CD4-positive, CD25-positive, alpha-beta regulatory T cell (primary cell): ENCODE measurements around the gene MZT1. TPM values are rescaled to one million over a fixed set of nuclear protein-coding genes. Genes with fewer than 3 reads are reported as not detected.
A peak's percentile ranks its signal among the peaks of the same experiment; 100 is the strongest.

Experiments
- ATAC-seq, 2 donors: fragments of 150-1000 bp; cut with Tn5 transposase; one replicate each; pipeline ENCODE4 v1.10.0; 2021; ENCODE audit warnings: low read depth in 2 of 2, moderate number of reproducible peaks in 2 of 2, moderate library complexity in 1 of 2
- DNase-seq, 3 donors: peaks; one replicate each; pipeline versions ENCODE4 v3.0.0 to v3.0.0-alpha.2; 2012 to 2022; ENCODE audit warnings: mixed read lengths in 1 of 3
- H3K27ac ChIP-seq: one replicate; pipeline ENCODE4 v1.7.0; 2013; ENCODE audit warnings: mild to moderate bottlenecking, low read length; ENCODE audit not compliant: insufficient read depth, poor library complexity, severe bottlenecking
- H3K27me3 ChIP-seq: one replicate; pipeline ENCODE4 v1.7.0; 2013; ENCODE audit warnings: low read length; ENCODE audit not compliant: control insufficient read depth, insufficient read depth
- H3K36me3 ChIP-seq: one replicate; pipeline ENCODE4 v1.7.0; 2013; ENCODE audit warnings: mild to moderate bottlenecking, low read length, moderate library complexity; ENCODE audit not compliant: control insufficient read depth, insufficient read depth
- H3K4me1 ChIP-seq: 2 replicates; pipeline ENCODE4 v1.7.0; 2013; ENCODE audit warnings: mild to moderate bottlenecking, low read length; ENCODE audit not compliant: insufficient read depth, control insufficient read depth, poor library complexity, severe bottlenecking
- H3K4me3 ChIP-seq: one replicate; pipeline ENCODE4 v1.7.0; 2013; ENCODE audit warnings: low read depth, mild to moderate bottlenecking, low read length, moderate library complexity
- H3K9me3 ChIP-seq, 2 experiments: 1 replicate in 1 of 2; 2 replicates in 1 of 2; pipeline ENCODE4 v1.7.0; 2013; ENCODE audit warnings: low read length in 2 of 2, mild to moderate bottlenecking in 1 of 2, moderate library complexity in 1 of 2; ENCODE audit not compliant: control insufficient read depth in 2 of 2
- H3K27ac Mint-ChIP-seq, 3 donors: one replicate each; pipeline ENCODE4 v1.8.0; 2020 to 2022; ENCODE audit warnings: mild to moderate bottlenecking in 3 of 3, mixed read lengths in 3 of 3, moderate library complexity in 2 of 3
- H3K27me3 Mint-ChIP-seq: one replicate; pipeline ENCODE4 v1.8.0; 2022; ENCODE audit warnings: mild to moderate bottlenecking, mixed read lengths
- H3K36me3 Mint-ChIP-seq: one replicate; pipeline ENCODE4 v1.8.0; 2020; ENCODE audit warnings: mixed read lengths
- H3K4me1 Mint-ChIP-seq, 4 donors: one replicate each; pipeline ENCODE4 v1.8.0; 2020 to 2022; ENCODE audit warnings: mixed read lengths in 4 of 4, mild to moderate bottlenecking in 1 of 4
- H3K4me3 Mint-ChIP-seq, 4 donors: one replicate each; pipeline ENCODE4 v1.8.0; 2020 to 2022; ENCODE audit warnings: mild to moderate bottlenecking in 4 of 4, mixed read lengths in 4 of 4, moderate library complexity in 3 of 4
- H3K9me3 Mint-ChIP-seq, 7 donors: one replicate each; pipeline ENCODE4 v1.8.0; 2020 to 2022; ENCODE audit warnings: mixed read lengths in 7 of 7, mild to moderate bottlenecking in 3 of 7, moderate library complexity in 2 of 7
- polyA plus RNA-seq, 4 donors: library from polyadenylated mRNA; unstranded; fragments of 300-500 nt; fragmentation: Illumina TruSeq; gene quantifications; one replicate each; pipeline ENCODE4 v1.2.3, GENCODE V29; 2021
- total RNA-seq: library from RNA; stranded (reverse); gene quantifications from one replicate; pipeline ENCODE4 v1.2.3, GENCODE V29; 2022

The MZT1 gene
- total and polyA plus RNA-seq, 5 donors from 2014 or later, result 6.1 to 8.8 (median 7.5) TPM

- H3K27me3 ChIP-seq, result no peaks in the 10 kb centered on the region
- H3K36me3 ChIP-seq, result no peaks in the 10 kb centered on the region
- DNase-seq (no peak), ATAC-seq (no peak)
- H3K4me1 ChIP-seq, result no peaks in the 10 kb centered on the region
- no peak overlapping the region for H3K4me3 ChIP-seq
- Mint-ChIP-seq H3K27ac (no peak overlapping the region), H3K9me3 (peaks cover 0 to 4% (median 0%) of the 10 kb centered on the region in 7 donors), H3K36me3 (no peaks in the 10 kb centered on the region), H3K4me3 (no peak overlapping the region), H3K27me3 (peaks cover 15% of the 10 kb centered on the region), H3K4me1 (no peaks in the 10 kb centered on the region)
- no peaks in the 10 kb centered on the region for H3K9me3 ChIP-seq
- no peak overlapping the region for H3K27ac ChIP-seq
Measured at GRCh38 chr13:72698164-72698563, 29.3 kb downstream of the MZT1 start.

DNA sequence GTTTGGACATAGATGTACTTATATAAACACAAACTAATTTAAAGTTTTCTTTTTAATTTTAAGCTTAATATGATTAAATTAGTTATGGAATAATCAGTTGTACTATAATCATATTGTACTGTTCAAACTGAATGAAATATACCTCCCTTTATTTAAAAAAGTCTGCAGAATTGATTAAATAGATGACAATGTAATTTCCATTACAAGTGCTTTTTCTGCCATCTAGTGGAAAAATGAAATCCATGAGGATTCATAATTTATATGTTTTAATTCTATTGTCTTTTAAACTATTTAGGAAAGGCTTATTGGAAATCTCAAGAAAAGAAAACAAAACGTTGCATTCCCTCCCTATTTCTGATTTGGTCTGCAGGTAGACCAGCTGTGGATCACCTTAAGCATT lies 30.9 kb downstream of the MZT1 start:
- H3K27me3 Mint-ChIP-seq, result peaks cover 11% of the 10 kb centered on the region
- Histone ChIP-seq H3K27ac (no peak overlapping the region), H3K36me3 (no peaks in the 10 kb centered on the region), H3K4me1 (no peaks in the 10 kb centered on the region), H3K27me3 (no peaks in the 10 kb centered on the region), H3K9me3 (no peaks in the 10 kb centered on the region), H3K4me3 (no peak overlapping the region)
- H3K36me3 Mint-ChIP-seq, result no peaks in the 10 kb centered on the region
- DNase-seq (no peak), ATAC-seq (no peak)
- H3K4me1 Mint-ChIP-seq, result no peaks in the 10 kb centered on the region
- no peak overlapping the region for H3K27ac Mint-ChIP-seq
- no peak overlapping the region for H3K4me3 Mint-ChIP-seq
- H3K9me3 Mint-ChIP-seq, result peaks cover 0 to 8% (median 0%) of the 10 kb centered on the region in 7 donors

- Mint-ChIP-seq H3K36me3 (no peaks in the 10 kb centered on the region), H3K27ac (peak overlapping the region in 1 of 3 donors; percentile 8), H3K9me3 (peaks cover 0 to 8% (median 0%) of the 10 kb centered on the region in 7 donors), H3K27me3 (peaks cover 20% of the 10 kb centered on the region), H3K4me1 (no peaks in the 10 kb centered on the region), H3K4me3 (no peak overlapping the region)
- Histone ChIP-seq H3K4me3 (no peak overlapping the region), H3K9me3 (no peaks in the 10 kb centered on the region), H3K27me3 (peaks cover 3% of the 10 kb centered on the region), H3K4me1 (no peaks in the 10 kb centered on the region), H3K36me3 (no peaks in the 10 kb centered on the region), H3K27ac (no peak overlapping the region)
- no peak for DNase-seq
- no peak for ATAC-seq
Measured at GRCh38 chr13:72694314-72694713, 33.1 kb downstream of the MZT1 start.

- Histone ChIP-seq H3K4me1 (no peaks in the 10 kb centered on the region), H3K4me3 (no peak overlapping the region), H3K36me3 (no peaks in the 10 kb centered on the region), H3K27me3 (peaks cover 3% of the 10 kb centered on the region), H3K27ac (no peak overlapping the region), H3K9me3 (no peaks in the 10 kb centered on the region)
- ATAC-seq, result no peak
- Mint-ChIP-seq H3K36me3 (no peaks in the 10 kb centered on the region), H3K4me3 (no peak overlapping the region), H3K4me1 (no peaks in the 10 kb centered on the region), H3K9me3 (peaks cover 0 to 8% (median 0%) of the 10 kb centered on the region in 7 donors), H3K27ac (no peak overlapping the region), H3K27me3 (peaks cover 20% of the 10 kb centered on the region)
- DNase-seq, result no peak
Measured at GRCh38 chr13:72693832-72694231, 33.6 kb downstream of the MZT1 start.

GRCh38 chr13:72692884-72693514 lies 34.4 kb downstream of the MZT1 start:
- no peak overlapping the region for H3K4me3 Mint-ChIP-seq
- H3K36me3 Mint-ChIP-seq, result no peaks in the 10 kb centered on the region
- no peak overlapping the region for H3K4me3 ChIP-seq
- H3K36me3 ChIP-seq, result no peaks in the 10 kb centered on the region
- H3K27me3 ChIP-seq, result peaks cover 5% of the 10 kb centered on the region
- ATAC-seq (no peak), DNase-seq (no peak)
- no peaks in the 10 kb centered on the region for H3K9me3 ChIP-seq
- H3K27ac ChIP-seq, result no peak overlapping the region
- peaks cover 0 to 8% (median 0%) of the 10 kb centered on the region in 7 donors for H3K9me3 Mint-ChIP-seq
- H3K27ac Mint-ChIP-seq, result no peak overlapping the region
- no peaks in the 10 kb centered on the region for H3K4me1 ChIP-seq
- peaks cover 20% of the 10 kb centered on the region for H3K27me3 Mint-ChIP-seq
- H3K4me1 Mint-ChIP-seq, result no peaks in the 10 kb centered on the region

GRCh38 chr13:72689181-72689696 lies 38.2 kb downstream of the MZT1 start:
- H3K4me1 ChIP-seq, result no peaks in the 10 kb centered on the region
- H3K27me3 Mint-ChIP-seq, result peaks cover 11% of the 10 kb centered on the region
- no peaks in the 10 kb centered on the region for H3K36me3 ChIP-seq
- no peak overlapping the region for H3K4me3 ChIP-seq
- H3K27me3 ChIP-seq, result peaks cover 5% of the 10 kb centered on the region
- peaks cover 0 to 8% (median 0%) of the 10 kb centered on the region in 7 donors for H3K9me3 Mint-ChIP-seq
- DNase-seq, result no peak
- H3K9me3 ChIP-seq, result no peaks in the 10 kb centered on the region
- no peak overlapping the region for H3K4me3 Mint-ChIP-seq
- no peak overlapping the region for H3K27ac ChIP-seq
- H3K27ac Mint-ChIP-seq, result no peak overlapping the region
- no peaks in the 10 kb centered on the region for H3K4me1 Mint-ChIP-seq
- ATAC-seq, result no peak
- H3K36me3 Mint-ChIP-seq, result no peaks in the 10 kb centered on the region

GRCh38 chr13:72686766-72687165 lies 40.7 kb downstream of the MZT1 start:
- peaks cover 10% of the 10 kb centered on the region for H3K27me3 Mint-ChIP-seq
- H3K4me3 Mint-ChIP-seq, result no peak overlapping the region
- H3K4me3 ChIP-seq, result no peak overlapping the region
- peaks cover 5% of the 10 kb centered on the region for H3K27me3 ChIP-seq
- H3K4me1 ChIP-seq, result no peaks in the 10 kb centered on the region
- H3K36me3 ChIP-seq, result no peaks in the 10 kb centered on the region
- peaks cover 0 to 5% (median 0%) of the 10 kb centered on the region in 7 donors for H3K9me3 Mint-ChIP-seq
- H3K27ac Mint-ChIP-seq, result no peak overlapping the region
- H3K27ac ChIP-seq, result no peak overlapping the region
- DNase-seq (no peak), ATAC-seq (no peak)
- no peaks in the 10 kb centered on the region for H3K36me3 Mint-ChIP-seq
- H3K9me3 ChIP-seq, result no peaks in the 10 kb centered on the region
- H3K4me1 Mint-ChIP-seq, result no peaks in the 10 kb centered on the region

- Histone ChIP-seq H3K36me3 (no peaks in the 10 kb centered on the region), H3K27me3 (no peaks in the 10 kb centered on the region), H3K4me3 (no peak overlapping the region), H3K9me3 (no peaks in the 10 kb centered on the region), H3K27ac (no peak overlapping the region), H3K4me1 (no peaks in the 10 kb centered on the region)
- Mint-ChIP-seq H3K27me3 (no peaks in the 10 kb centered on the region), H3K4me3 (no peak overlapping the region), H3K9me3 (no peaks in the 10 kb centered on the region), H3K36me3 (no peaks in the 10 kb centered on the region), H3K27ac (no peak overlapping the region), H3K4me1 (no peaks in the 10 kb centered on the region)
- no peak for ATAC-seq
- no peak for DNase-seq
Measured at GRCh38 chr13:72680353-72680752, 47.1 kb downstream of the MZT1 start.
